Neural progenitor cell (in vitro differentiated cells): Measurements from ENCODE around the gene SMG7.

Experiments
- CTCF ChIP-seq: fragments of 200-600 bp; sonication (generic); IDR thresholded peaks from 2 replicates; pipeline ENCODE4 v1.5.1; 2017; ENCODE audit warnings: antibody characterized with exemption, mild to moderate bottlenecking
- EZH2phosphoT487 ChIP-seq: fragments of 200-600 bp; sonication (generic); IDR thresholded peaks from 2 replicates; pipeline ENCODE4 v1.6.1; 2017; ENCODE audit warnings: antibody characterized with exemption

GRCh38 chr1:183596500-183596899 lies 124.2 kb downstream of the SMG7 start:
- TF ChIP-seq CTCF (no peak), EZH2phosphoT487 (no peak)
